ENCODE measurements around the gene ZNF385B.
"Not testable (repeated sequence)": the region's sequence is repeated elsewhere in the genome, so short reads cannot be mapped to it uniquely, and the experiment has no call there.

ZNF385B gene

DNA sequence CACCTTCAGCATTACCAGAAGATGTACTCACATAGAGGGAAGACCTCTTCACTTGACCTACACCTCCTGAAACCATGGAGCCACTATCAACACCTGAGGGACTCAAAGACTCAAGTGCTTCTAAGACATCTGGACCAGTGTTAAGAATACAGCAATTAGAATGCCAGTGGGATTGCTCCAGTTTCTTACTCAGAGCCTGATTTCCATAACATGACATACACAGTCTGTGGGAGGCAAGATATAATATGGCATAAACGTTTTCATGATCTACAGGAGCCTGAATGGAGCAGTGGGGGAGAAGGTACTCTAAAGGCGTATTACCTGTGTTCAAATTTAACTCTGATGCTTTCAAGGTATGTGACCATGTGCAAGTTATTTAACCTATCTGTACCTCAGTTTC is 57.2 kb downstream of the ZNF385B start:
- no peak for DNase-seq (ENCODE audit: low read depth in 1 of 2, low spot score in 1 of 2)

DNA sequence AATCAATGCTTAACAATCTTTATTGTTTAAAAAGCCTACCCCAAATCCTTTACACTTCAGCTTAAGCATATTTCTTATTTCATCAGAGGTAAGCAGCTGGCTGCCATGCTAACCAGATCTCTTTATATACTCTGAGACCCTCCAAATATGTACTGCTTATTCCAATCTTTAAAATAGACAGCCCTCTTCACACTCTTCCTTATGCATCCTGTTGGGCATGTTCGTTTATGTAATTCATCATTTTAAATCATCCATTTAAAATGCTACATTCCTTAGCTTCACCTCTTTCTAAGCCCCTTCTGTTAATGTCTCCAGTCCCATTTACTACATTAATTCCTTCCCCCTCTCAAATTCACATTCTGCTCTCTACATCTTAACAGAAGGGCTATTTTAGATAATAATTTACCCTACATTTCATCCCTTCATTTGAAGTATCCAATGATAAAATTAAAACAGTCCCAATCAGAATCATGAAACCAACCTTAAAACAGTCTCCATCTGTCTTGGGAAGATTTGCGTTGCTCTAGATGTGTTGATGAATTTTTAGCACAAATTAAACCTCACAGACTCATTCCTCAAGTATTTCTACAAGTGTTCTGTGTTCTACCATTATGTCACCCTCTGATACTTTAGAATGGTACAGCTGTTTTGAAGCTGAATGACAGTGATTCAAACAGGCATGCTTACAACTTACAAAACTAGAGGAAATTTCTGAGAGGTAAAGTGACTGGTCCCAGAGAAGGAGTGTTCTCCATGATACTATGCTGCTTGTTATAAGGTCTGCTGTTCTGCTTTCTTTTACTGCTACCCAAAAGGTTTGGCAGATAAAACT is 59.1 kb downstream of the ZNF385B start:
- no peak for DNase-seq (ENCODE audit: low read depth in 1 of 2, low spot score in 1 of 2)

DNA sequence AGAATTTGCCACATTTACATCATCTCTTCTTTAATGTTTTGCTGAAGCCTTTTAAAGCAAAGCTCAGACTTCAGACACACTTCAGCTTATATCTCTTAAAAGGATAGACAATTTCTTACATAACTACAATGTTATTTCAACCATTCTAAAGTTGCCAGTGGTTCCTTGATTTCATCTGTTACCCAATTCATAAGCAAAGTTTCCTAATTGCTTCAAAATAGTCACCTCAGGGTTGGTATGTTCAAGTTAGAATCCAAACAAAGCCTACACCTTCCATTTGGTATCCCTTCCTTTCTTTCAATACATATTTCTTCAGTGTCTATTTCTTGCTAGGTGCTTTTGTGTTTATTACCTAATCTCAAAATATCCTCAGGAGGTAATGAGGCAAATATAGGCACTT is 60.6 kb downstream of the ZNF385B start:
- no peak for DNase-seq (ENCODE audit: low read depth in 1 of 2, low spot score in 1 of 2)

DNA sequence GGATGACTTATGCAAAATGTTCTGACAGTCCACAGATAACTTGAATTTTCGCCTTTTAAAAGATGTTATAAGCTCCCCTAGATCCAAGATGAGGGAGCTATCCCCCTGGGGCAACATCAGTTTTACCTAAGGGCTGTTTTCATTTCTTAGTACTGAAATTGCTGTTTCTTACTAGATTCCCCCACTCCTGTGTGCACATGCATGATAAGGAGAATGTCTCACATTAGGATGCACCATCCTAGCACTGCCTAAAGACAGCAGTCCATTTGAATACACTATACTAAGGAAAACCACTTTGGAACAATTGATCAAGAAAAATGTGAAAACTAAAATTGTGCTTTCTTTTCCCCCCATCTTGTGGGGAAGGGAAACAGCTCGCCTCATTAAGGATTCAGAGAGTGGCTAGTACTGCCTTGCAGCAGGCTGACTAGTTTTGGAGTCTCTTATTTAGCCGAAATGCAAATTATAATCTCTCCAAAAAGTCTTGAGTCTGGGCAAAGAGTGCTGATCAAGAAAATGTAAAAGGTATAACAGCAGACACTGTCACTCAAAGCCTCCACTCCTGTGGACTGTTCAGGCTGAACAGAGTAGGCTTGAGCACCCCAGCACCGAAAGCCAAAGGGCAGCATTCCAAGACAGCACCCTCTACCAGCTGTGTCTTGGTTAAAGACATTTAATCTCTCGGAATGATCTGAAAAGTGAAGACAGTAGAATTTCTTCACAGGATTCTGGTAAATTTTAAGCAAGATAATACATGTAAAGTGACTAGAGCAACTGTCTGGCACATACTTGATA is 65.0 kb downstream of the ZNF385B start:
- DNase-seq (ENCODE audit: low read depth in 1 of 2, low spot score in 1 of 2), result no peak

DNA sequence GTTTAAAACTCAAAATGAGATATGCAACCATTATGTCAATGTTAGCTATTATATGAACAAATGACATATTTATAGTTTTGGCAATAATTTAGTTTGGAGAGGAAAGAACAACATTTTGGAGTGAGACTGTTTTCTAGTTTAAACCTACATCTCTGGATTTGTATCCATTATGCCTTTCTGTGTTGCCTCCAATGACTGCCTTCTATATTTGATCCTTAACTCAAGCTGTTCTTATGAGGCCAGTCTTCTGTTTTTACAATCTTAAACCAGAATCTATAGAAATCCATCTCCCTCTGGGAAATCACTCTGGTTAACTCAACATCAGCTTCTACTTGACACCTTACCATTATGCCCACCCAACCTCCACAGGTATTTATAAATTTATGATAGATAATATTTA is 67.5 kb downstream of the ZNF385B start:
- DNase-seq (ENCODE audit: low read depth in 1 of 2, low spot score in 1 of 2), result no peak

DNA sequence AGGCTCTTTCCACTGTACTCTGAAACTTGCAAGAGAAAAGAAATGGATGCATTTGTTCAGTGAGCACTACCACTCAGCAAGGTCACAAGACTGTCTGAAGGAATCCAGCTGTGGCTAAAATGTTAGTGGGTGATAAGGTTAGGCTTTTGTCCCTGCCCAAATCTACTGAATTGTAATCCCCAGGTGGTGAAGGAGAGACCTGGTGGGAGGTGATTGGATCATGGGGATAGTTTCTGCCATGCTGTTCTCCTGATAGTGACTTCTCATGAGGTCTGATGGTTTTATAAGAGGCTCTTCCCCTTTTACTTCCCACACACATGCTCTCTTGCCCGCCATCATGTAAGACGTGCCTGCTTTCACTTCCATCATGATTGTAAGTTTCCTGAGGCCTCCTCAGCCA is 68.2 kb downstream of the ZNF385B start:
- DNase-seq (ENCODE audit: low read depth in 1 of 2, low spot score in 1 of 2), result no peak

DNA sequence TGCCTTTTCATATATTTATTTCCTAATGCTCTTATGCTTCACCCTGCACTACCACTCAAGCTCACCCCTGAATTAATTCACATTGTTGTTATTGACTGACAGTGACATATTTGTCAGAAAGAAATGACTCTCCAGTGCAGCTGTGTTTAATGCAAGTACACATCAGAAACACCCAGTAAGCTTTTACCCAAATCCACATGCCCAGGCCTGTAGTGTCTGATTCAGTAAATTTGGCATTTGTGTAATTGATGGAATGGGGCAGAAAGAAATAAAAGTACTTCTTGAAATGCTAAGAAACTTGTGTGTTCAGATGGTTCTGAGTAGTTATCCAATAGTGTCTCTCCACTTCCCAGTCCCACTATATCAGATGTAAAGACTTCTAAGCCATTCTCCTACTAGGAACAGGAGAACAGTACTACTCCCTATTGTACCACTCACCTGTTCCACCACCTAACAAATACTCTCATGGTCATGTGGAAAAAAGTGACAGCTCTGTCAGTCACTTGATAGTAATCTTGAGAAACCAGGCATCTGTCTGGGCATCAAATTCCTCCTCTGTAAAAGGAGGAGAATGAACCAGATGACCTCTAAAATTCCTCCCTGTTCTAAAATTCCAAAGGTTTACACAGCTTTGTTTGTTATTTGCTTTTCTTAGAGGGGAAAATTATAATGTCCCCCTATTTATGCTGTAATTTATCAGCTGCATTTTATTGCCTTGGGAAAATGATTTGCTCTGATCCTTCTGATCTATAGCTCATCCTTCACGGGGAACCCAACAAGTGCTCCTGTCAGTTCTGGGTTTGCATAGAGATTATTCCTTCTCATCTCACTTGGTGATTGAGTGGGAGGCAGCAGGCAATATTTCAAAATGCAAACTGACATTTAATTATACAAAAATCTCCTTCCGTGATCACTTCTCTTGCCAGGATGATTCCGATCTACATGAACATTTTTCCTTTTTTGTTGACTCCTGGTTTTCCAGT is 70.9 kb downstream of the ZNF385B start:
- no peak for DNase-seq (ENCODE audit: low read depth in 1 of 2, low spot score in 1 of 2)

DNA sequence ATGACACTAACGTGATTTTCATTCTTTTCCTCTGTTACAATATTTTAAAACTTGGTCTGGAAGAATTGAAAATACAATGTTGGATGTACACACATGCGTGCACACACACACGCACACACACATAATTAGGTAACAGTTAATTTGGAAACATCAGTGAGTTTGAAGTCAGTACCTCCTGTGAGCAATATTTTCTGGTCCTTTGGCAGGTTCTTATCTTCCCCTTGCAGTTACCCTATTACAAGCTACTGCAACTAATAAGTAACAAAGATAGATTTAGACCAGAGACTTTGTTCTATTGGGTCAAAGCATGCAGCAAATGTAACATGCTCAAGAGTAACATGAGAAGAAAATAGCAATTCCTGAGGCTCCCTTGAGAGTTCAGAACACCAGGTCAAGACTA is 73.3 kb downstream of the ZNF385B start:
- DNase-seq (ENCODE audit: low read depth in 1 of 2, low spot score in 1 of 2), result no peak

DNA sequence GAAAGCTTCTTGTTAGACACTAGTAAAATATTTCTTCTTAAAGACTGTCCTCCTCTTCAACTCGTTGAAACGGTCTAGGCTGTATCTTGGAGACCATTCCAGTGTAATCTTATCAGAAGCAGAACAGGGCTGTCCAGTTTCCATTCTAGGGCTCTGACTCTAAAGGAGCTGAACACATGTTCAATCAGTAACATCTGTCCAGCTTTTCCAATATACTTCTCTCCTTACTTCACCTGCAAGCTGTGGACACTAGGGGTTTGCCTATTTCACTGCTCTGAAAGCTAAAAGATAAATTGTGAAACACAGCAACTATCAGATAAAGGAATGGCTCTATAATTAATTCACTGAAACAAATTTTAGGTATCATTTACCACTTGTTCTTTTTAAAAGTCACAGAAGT is 73.8 kb downstream of the ZNF385B start:
- DNase-seq (ENCODE audit: low read depth in 1 of 2, low spot score in 1 of 2), result no peak

DNA sequence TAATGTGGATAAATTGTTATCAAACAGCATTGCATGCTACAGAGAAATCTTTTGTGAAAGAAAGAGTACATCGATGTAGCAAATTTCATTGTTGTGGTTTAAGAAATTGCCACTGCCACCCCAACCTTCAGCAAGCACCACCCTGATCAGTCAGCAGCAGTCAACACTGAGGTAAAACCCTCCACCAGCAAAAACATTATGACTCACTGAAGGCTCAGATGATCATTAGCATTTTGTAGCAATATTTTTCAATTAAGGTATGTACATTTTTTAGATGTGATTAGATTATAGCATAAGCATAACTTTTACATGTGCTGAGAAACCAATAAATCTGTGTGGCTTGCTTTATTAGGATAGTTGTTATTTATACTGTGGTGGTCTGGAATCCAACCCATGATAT is 75.5 kb downstream of the ZNF385B start:
- no peak for DNase-seq (ENCODE audit: low read depth in 1 of 2, low spot score in 1 of 2)

DNA sequence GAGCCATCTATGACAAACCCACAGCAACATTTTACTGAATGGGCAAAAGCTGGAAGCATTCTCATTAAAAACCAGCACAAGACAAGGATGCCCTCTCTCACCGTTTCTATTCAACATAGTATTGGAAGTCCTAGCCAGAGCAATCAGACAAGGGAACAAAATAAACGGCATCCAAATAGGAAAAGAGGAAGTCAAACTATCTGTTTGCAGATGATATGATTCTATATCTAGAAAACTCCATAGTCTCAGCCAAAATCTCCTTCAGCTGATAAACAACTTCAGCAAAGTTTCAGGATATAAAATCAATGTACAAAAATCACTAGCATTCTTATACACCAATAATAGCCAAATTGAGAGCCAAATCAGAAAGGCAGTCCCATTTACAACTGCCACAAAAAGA is 79.1 kb downstream of the ZNF385B start:
- not testable (repeated sequence) for DNase-seq (ENCODE audit: low read depth in 1 of 2, low spot score in 1 of 2)

DNA sequence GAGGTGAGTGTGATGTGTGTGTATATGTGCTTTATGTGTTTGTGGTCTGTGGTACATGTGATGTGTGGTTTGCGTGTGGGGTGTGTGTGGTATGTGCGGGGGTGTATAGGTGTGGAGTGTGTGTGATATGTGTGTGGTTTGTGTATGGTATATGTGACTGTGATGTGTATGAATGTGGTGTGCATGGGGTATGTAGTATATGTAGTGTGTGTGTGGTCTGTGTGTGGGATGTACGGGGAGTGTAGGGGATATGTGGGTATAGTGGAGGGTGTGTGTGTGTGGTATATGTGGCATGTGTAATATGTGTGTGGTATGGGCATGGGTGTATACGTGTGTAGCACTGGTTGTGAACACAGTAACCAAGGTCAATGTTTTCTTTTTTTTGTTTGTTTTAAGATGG is 87.4 kb downstream of the ZNF385B start:
- no peak for DNase-seq (ENCODE audit: low read depth in 1 of 2, low spot score in 1 of 2)

DNA sequence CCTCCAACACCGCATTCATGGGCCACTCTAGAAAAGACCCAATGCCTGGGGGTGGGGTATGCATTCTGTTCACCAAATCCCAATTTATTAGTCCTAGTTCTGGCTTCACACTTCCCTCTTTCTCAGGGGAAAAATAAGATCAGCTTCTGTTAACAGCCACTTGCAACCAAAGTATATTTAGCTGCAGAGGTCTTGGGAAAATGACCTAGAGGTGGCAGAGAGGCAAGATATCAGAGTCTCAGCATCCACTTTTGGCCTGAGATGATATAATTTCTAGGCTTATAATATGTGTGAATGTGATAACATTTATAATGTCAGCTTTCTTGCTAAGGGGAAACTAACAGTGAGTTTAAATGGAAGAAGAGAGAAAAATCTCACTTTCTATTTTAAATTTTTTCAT is 89.1 kb downstream of the ZNF385B start:
- DNase-seq (ENCODE audit: low read depth in 1 of 2, low spot score in 1 of 2), result no peak

DNA sequence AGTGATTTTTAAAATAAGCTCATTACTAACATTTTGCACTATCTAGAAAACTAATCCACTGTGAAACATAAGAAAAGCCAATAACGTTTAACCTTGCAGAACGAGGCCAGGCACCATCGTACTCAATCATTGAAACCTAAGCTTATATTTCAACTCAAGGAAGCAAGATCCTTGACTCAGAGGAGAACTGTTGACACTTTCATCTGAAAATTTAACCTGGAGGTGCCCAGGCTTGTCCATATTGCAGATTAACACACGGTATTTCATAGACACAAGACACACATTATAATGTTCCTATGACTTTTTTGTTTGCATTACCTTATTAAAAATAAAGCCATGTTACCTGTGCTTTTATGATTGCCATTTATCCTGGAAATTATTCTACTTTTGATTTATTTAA is 89.6 kb downstream of the ZNF385B start:
- DNase-seq (ENCODE audit: low read depth in 1 of 2, low spot score in 1 of 2), result no peak

DNA sequence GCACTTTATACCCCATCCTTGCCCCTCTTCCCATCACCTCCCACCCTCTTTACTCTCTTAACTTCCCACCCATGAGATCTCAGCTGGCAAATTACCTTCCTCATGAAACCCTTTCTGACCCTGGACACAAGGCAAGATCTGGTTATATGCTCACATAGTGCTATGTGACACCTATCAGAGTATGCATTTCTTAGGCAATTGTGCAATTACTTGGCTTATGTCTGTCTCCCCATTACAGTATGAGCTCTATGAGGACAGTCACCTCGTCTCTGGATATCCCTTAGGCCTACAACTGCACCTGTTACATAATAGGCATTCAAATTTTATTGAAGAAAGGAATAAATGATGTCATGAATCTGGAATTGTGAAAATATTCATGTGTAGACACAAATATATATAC is 91.4 kb downstream of the ZNF385B start:
- no peak for DNase-seq (ENCODE audit: low read depth in 1 of 2, low spot score in 1 of 2)

DNA sequence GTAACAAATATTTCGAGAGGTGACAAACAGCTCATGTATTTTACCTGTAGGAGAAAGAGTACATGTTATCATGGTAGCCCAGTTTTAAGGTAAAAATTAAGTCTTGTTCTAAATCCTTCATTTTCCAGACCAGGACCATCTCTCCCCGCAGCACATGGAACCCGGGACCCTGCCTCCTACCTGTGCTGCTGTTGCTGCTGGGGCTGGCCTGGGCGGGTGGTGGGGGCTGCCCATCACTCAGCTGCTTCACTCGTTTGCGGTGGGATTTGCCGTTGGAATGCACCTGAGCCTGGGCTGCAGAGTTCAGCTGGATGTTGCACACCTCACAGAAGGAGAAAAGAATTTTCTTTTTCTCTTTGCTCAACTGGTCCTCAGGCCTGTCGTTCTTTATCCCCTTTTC is 92.1 kb downstream of the ZNF385B start:
- DNase-seq (ENCODE audit: low read depth in 1 of 2, low spot score in 1 of 2), result no peak

DNA sequence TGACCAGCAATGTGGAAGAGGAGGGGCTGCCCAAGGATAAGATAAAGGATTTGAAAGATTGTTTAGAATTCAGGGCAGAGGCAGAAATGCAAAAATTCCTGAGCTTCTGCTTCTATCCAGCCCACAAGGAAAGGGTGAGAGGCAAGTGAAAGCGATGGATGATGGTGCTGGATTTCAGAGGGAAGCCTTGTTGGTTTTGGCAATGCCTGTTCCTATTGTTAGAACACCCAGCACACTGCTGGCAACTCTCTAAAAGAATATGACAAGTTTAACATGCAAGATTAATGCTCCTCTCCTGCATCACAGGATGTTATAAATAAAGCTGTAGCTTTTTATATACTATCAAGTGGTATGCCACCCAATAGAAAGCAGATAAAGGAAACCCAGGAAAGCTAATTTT is 92.6 kb downstream of the ZNF385B start:
- no peak for DNase-seq (ENCODE audit: low read depth in 1 of 2, low spot score in 1 of 2)

DNA sequence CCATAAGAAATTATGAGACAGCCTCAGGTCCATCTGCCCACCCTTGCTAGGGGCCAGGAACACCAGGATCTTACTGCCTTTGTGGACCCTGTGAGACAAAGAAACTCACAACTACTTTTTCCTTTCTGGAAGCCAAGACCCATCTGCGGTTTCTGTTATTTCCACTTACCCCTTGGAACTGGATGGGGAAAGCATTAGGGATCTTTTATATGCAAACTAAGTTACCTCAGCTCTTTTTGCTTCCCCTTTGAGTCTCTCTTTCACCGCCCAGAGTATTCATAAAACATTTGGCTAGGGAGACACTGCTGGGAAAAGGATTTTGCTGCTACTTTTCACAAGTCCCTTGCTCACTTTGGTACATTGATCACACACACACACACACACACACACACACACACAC is 95.7 kb downstream of the ZNF385B start:
- no peak for DNase-seq (ENCODE audit: low read depth in 1 of 2, low spot score in 1 of 2)

DNA sequence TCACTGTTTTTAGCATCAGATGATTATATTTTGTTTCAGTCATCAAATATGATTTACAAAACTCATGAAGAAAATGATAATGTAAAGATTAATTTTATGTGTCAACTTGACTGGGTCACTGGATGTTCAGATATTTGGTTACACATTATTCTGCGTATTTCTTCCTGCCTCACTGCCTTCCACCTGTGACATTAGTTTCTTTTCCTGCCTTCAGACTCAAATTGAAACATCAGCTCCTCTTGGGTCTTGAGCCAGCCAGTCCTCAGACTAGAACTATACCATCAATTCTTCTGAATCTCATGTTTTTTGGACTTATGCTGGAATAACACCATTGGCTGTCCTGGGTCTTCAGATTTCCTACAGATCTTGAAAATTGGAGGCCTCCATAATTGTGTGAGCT is 96.7 kb downstream of the ZNF385B start:
- DNase-seq (ENCODE audit: low read depth in 1 of 2, low spot score in 1 of 2), result no peak

DNA sequence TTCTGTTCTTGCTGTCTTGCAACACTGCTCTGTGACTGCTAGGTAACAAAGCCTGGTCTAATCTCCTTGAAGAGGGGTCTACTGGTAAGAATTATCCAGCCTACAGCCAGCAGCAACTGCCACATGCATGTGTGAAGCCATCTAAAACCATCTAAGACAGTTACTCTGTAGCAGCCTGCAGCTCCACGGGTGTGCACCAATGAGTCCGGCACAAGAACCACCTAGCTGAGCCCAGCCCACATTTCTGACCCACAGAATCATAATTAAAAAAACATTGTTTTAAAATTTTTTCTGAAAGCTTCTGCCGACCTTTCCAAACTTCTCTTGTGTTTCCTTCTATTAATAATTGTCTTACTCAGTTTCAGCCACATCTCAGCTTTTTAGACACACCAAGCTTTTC is 102.8 kb downstream of the ZNF385B start:
- DNase-seq (ENCODE audit: low read depth in 1 of 2, low spot score in 1 of 2), result no peak

DNA sequence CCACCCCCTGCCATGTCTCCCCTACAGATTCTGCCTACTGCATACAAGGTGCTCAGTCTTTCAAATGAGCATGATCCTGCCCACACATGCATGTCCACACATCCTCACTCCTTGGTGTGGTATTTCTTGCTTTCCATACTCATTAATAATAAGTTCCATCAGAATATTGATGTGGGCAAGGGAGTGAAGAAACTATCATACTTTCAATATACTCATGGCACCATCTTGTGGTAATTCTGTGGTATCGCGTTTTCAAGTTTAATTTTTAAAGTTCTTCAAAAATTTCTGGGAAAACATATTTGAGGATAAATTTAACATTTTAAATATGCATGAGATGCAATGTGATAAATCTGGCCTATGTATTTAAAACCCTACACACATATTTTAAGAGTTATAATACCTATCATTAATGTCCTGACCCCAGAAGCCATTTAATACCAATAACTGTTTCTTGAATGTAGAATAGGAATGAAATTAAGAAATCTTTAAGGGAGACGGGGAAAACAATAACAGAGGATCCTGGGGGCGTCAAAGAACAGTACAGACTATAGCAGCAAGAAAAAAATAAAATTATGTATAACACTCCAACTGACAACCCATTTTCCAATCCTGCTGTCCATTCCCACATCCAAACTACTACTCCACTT is 110.1 kb downstream of the ZNF385B start:
- no peak for DNase-seq (ENCODE audit: low read depth in 1 of 2, low spot score in 1 of 2)
